GM12878 (cell line): Measurements from ENCODE around the gene GIPC3. TPM values are rescaled to one million over a fixed set of nuclear protein-coding genes. Genes with fewer than 3 reads are reported as not detected.

Experiments
- ATAC-seq: fragments of 200-7000 bp; cut with Tn5 transposase; 3 replicates; pipeline ENCODE4 v1.9.1; 2020; ENCODE audit warnings: mild to moderate bottlenecking, moderate library complexity
- BruUV-seq: library from RNA; stranded (reverse); fragments of 400-500 nt; replicated peaks from 2 replicates; lab custom pipeline; 2021; lab: Mats Ljungman, UMichigan
- CTCF ChIA-PET: fragments of 300-600 bp; sonication (Branson Sonifier 250); formaldehyde crosslinking; extraction: SDS; loops from one replicate; lab custom pipeline; 2021; ENCODE audit warnings: inconsistent platforms; lab: Yijun Ruan, JAX
- POLR2A ChIA-PET: fragments of 350-600 bp; formaldehyde crosslinking; extraction: SDS; loops from one replicate; lab custom pipeline; 2021; ENCODE audit warnings: inconsistent platforms; lab: Charles Lee
- RAD21 ChIA-PET: fragments of 300-600 bp; sonication (Branson Sonifier 250); formaldehyde crosslinking; loops from one replicate; lab custom pipeline; 2023; ENCODE audit warnings: antibody characterized with exemption; ENCODE audit not compliant: unreplicated experiment; lab: Charles Lee
- SMC1A ChIA-PET: fragments of 300-600 bp; sonication (Branson Sonifier 250); formaldehyde crosslinking; loops from one replicate; lab custom pipeline; 2023; ENCODE audit not compliant: unreplicated experiment, uncharacterized antibody; lab: Charles Lee
- DNase-seq: peaks from one replicate; pipeline ENCODE4 v3.0.0-alpha.2; 2011; ENCODE audit warnings: low read depth, low spot score
- FAIRE-seq: peaks from 3 replicates; lab custom pipeline; 2011; peaks lifted over from hg19 to GRCh38; lab: Jason Lieb, UNC
- H2AFZ ChIP-seq: 2 replicates; pipeline ENCODE4 v1.6.0; 2011; ENCODE audit warnings: low read depth, low read length, control low read depth; ENCODE audit not compliant: control insufficient read depth
- H3K27ac ChIP-seq: 2 replicates; pipeline ENCODE4 v1.5.1; 2011; ENCODE audit warnings: control low read depth; ENCODE audit not compliant: control insufficient read depth, insufficient read depth
- H3K27me3 ChIP-seq, 2 experiments: replicated peaks in 1 of 2; 2 replicates each; pipeline versions ENCODE4 v1.6.0 to v1.6.1; 2011; ENCODE audit warnings: low read length in 1 of 2; ENCODE audit not compliant: control insufficient read depth in 2 of 2, insufficient read depth in 2 of 2
- H3K36me3 ChIP-seq, 2 experiments: 2 replicates each; pipeline ENCODE4 v1.5.1; 2011; ENCODE audit warnings: low read length in 1 of 2; ENCODE audit not compliant: control insufficient read depth in 2 of 2, insufficient read depth in 2 of 2
- H3K4me1 ChIP-seq: 2 replicates; pipeline ENCODE4 v1.6.1; 2011; ENCODE audit warnings: mild to moderate bottlenecking, low read length, moderate library complexity, mixed read lengths; ENCODE audit not compliant: control insufficient read depth, insufficient read depth
- H3K4me2 ChIP-seq: 2 replicates; pipeline ENCODE4 v1.6.0; 2011; ENCODE audit warnings: control low read depth; ENCODE audit not compliant: control insufficient read depth, insufficient read depth
- H3K4me3 ChIP-seq: fragments of 200-600 bp; sonication (generic); 2 replicates; pipeline ENCODE4 v1.5.1; 2016
- H3K79me2 ChIP-seq: 2 replicates; pipeline ENCODE4 v1.6.0; 2011; ENCODE audit warnings: low read length; ENCODE audit not compliant: control insufficient read depth, insufficient read depth
- H3K9ac ChIP-seq: 2 replicates; pipeline ENCODE4 v1.8.0; 2011; ENCODE audit warnings: low read length, control low read depth, mixed read lengths; ENCODE audit not compliant: control insufficient read depth, insufficient read depth
- H3K9me3 ChIP-seq: replicated peaks from 3 replicates; pipeline ENCODE4 v1.5.1; 2011; ENCODE audit warnings: mild to moderate bottlenecking, low read length; ENCODE audit not compliant: control insufficient read depth, insufficient read depth
- H4K20me1 ChIP-seq: 2 replicates; pipeline ENCODE4 v1.6.0; 2011; ENCODE audit not compliant: control insufficient read depth, insufficient read depth
- BACH1 ChIP-seq: fragments of 450-650 bp; IDR thresholded peaks from 2 replicates; pipeline ENCODE4 v1.6.1; 2017; ENCODE audit warnings: mild to moderate bottlenecking, borderline replicate concordance
- CREB1 ChIP-seq: IDR thresholded peaks from 2 replicates; pipeline ENCODE4 v1.6.1; 2012; ENCODE audit warnings: low read depth, mild to moderate bottlenecking, inconsistent platforms
- EZH2 ChIP-seq: IDR thresholded peaks from 2 replicates; pipeline ENCODE4 v1.6.1; 2012; ENCODE audit warnings: low read depth, mild to moderate bottlenecking, control low read depth, inconsistent platforms, low read length, borderline replicate concordance; ENCODE audit not compliant: control insufficient read depth
- FOS ChIP-seq: IDR thresholded peaks from 3 replicates; pipeline ENCODE4 v1.6.1; 2011; ENCODE audit warnings: borderline replicate concordance; ENCODE audit not compliant: insufficient read length; ENCODE audit errors: extremely low read depth
- IKZF2 ChIP-seq, 2 experiments: fragments of 450-650 bp; IDR thresholded peaks; 2 replicates each; pipeline ENCODE4 v1.6.1; 2017; ENCODE audit warnings: mild to moderate bottlenecking in 2 of 2, moderate library complexity in 2 of 2
- KLF5 ChIP-seq: fragments of 450-650 bp; IDR thresholded peaks from 2 replicates; pipeline ENCODE4 v1.6.1; 2014; ENCODE audit warnings: mild to moderate bottlenecking; ENCODE audit not compliant: partially characterized antibody
- LARP7 ChIP-seq: fragments of 450-650 bp; IDR thresholded peaks from 2 replicates; pipeline ENCODE4 v1.6.1; 2017; ENCODE audit warnings: mild to moderate bottlenecking
- MTA2 ChIP-seq: fragments of 450-650 bp; IDR thresholded peaks from 2 replicates; pipeline ENCODE4 v1.6.1; 2016; ENCODE audit warnings: low read depth, mild to moderate bottlenecking, moderate library complexity
- NR2C2 ChIP-seq: IDR thresholded peaks from 2 replicates; pipeline ENCODE4 v1.6.1; 2011; ENCODE audit warnings: borderline replicate concordance, low read depth; ENCODE audit not compliant: control insufficient read depth, insufficient read length
- PAX8 ChIP-seq: fragments of 450-650 bp; IDR thresholded peaks from 2 replicates; pipeline ENCODE4 v1.6.1; 2017; ENCODE audit warnings: mild to moderate bottlenecking, moderate library complexity
- PML ChIP-seq: IDR thresholded peaks from 2 replicates; pipeline ENCODE4 v1.6.1; 2012; ENCODE audit warnings: low read length, inconsistent platforms
- POLR2A ChIP-seq: IDR thresholded peaks from 2 replicates; pipeline ENCODE4 v1.6.1; 2011; ENCODE audit warnings: low read depth, mild to moderate bottlenecking, low read length
- SREBF2 ChIP-seq: IDR thresholded peaks from 2 replicates; pipeline ENCODE4 v1.6.1; 2012; ENCODE audit warnings: mild to moderate bottlenecking, low read length
- SUPT20H ChIP-seq: IDR thresholded peaks from 2 replicates; pipeline ENCODE4 v1.6.1; 2011; ENCODE audit warnings: low read depth, mild to moderate bottlenecking, low read length, moderate library complexity, borderline replicate concordance; ENCODE audit not compliant: control insufficient read depth
- YY1 ChIP-seq: IDR thresholded peaks from 2 replicates; pipeline ENCODE4 v1.6.1; 2011; ENCODE audit warnings: low read depth, mild to moderate bottlenecking, low read length
- ZBED1 ChIP-seq: IDR thresholded peaks from 2 replicates; pipeline ENCODE4 v1.6.1; 2016; ENCODE audit warnings: borderline replicate concordance
- WGBS: methylation state at CpG from one replicate; pipeline ENCODE4 v1.1.6; 2016; ENCODE audit warnings: low lambda C conversion rate; ENCODE audit not compliant: insufficient replicate concordance, insufficient coverage; ENCODE audit errors: missing lambda C conversion rate; 5-methylcytosine and 5-hydroxymethylcytosine counted together
- in situ Hi-C: fragments of 300-500 bp; cut with MboI; formaldehyde crosslinking; loops from 9 replicates; pipeline ENCODE4 v1.14.3; 2018; ENCODE audit warnings: mixed read lengths
- intact Hi-C: fragments of 100-400 bp; cut with micrococcal nuclease; formaldehyde crosslinking; loops from one replicate; pipeline ENCODE4 v1.14.2; 2022; ENCODE audit not compliant: unreplicated experiment
- polyA plus RNA-seq, 11 experiments: library from polyadenylated mRNA; depleted of rRNA in 4 of 11; unstranded in 6 of 11; stranded (reverse) in 5 of 11; fragments of >200 nt; fragmentation: Nextera tagmentation in 4 of 11; fragmentation: Illumina TruSeq in 1 of 11; extraction: Ambion mirVana in 4 of 11; extraction: Trizol in 1 of 11; gene quantifications; 1 replicate in 1 of 11; 2 replicates in 10 of 11; pipeline versions ENCODE4 v1.2.1 to v1.2.3, GENCODE V29; 2011 to 2016; ENCODE audit warnings: inconsistent platforms in 2 of 11, missing spikeins in 2 of 11, low read depth in 1 of 11
- total RNA-seq, 4 experiments: library from RNA; depleted of rRNA in 3 of 4; stranded (reverse); fragments of >200 nt in 3 of 4; fragmentation: Illumina TruSeq in 1 of 4; extraction: Trizol in 1 of 4; gene quantifications; 2 replicates each; pipeline versions ENCODE4 v1.2.1 to v1.2.3, GENCODE V29; 2013 to 2021

GIPC3 gene
- total and polyA plus RNA-seq, 10 of the 15 experiments (the other 5 are each of a cell fraction or from before 2014, with no cell fraction given) = not detected

- no peak for DNase-seq
- no peaks in the 10 kb centered on the region for H3K27me3 ChIP-seq
- TF ChIP-seq NR2C2 (no peak), MTA2 (no peak), LARP7 (no peak), BACH1 (no peak), EZH2 (no peak), PML (no peak), ZBED1 (no peak)
- TF ChIP-seq, all 136 proteins: peak for 0
- WGBS = 79% methylated on average over 9 of the region's 10 CpGs
- in situ Hi-C loops = no loop called here
- Histone ChIP-seq H3K79me2 (no peaks in the 10 kb centered on the region), H3K9me3 (no peaks in the 10 kb centered on the region), H3K9ac (no peak overlapping the region), H3K4me2 (no peak overlapping the region), H3K4me3 (no peak overlapping the region), H2AFZ (no peak overlapping the region), H3K4me1 (no peaks in the 10 kb centered on the region), H3K36me3 (peaks cover 9 to 27% of the 10 kb centered on the region in 2 experiments), H3K27ac (no peak overlapping the region), H4K20me1 (no peaks in the 10 kb centered on the region)
- ATAC-seq = no peak
- ChIA-PET CTCF (no interaction called here), SMC1A (no interaction called here), RAD21 (no interaction called here), POLR2A (no interaction called here)
- FAIRE-seq = no peak
- no TSS peak for BruUV-seq
- intact Hi-C loops = no loop called here
Observed at GRCh38 chr19:3535981-3536380, 49.3 kb upstream of the GIPC3 start.

GRCh38 chr19:3536429-3537100 lies 48.7 kb upstream of the GIPC3 start:
- ATAC-seq (no peak), DNase-seq (no peak), FAIRE-seq (no peak)
- in situ Hi-C loops (no loop called here), intact Hi-C loops (no loop called here)
- POLR2A ChIA-PET = interaction anchor here (0.6 kb wide), 1 partner anchor 16 kb away, joined by 5 read pairs; no protein-coding TSS in a partner anchor
- CTCF ChIA-PET = interaction anchor here (0.7 kb wide), 1 partner anchor 8 kb away, joined by 4 read pairs; no protein-coding TSS in a partner anchor
- no peaks in the 10 kb centered on the region for H4K20me1 ChIP-seq
- TF ChIP-seq POLR2A = peak; percentile 64; the same call in 1 of the 2 replicates
- no peak for TF ChIP-seq PAX8
- no peak for TF ChIP-seq IKZF2 (IDR thresholded peaks at IDR 0.05)
- TF ChIP-seq CREB1 = no peak
- TF ChIP-seq YY1 = no peak
- TF ChIP-seq KLF5 = no peak
- TF ChIP-seq SREBF2 = no peak
- no peak for TF ChIP-seq SUPT20H
- no peak for TF ChIP-seq FOS
- no peak overlapping the region for H3K4me2 ChIP-seq
- BruUV-seq = no TSS peak
- 70% methylated on average over 27 of the region's 27 CpGs for WGBS
- H3K27me3 ChIP-seq = no peaks in the 10 kb centered on the region
- peaks cover 9 to 21% of the 10 kb centered on the region in 2 experiments for H3K36me3 ChIP-seq
- RAD21 ChIA-PET = no interaction called here
- no peak overlapping the region for H3K9ac ChIP-seq
- H3K27ac ChIP-seq = no peak overlapping the region
- no peaks in the 10 kb centered on the region for H3K79me2 ChIP-seq
- no peak overlapping the region for H2AFZ ChIP-seq
- H3K9me3 ChIP-seq = no peaks in the 10 kb centered on the region
- no peaks in the 10 kb centered on the region for H3K4me1 ChIP-seq
- H3K4me3 ChIP-seq = no peak overlapping the region
- SMC1A ChIA-PET = no interaction called here
